Measurements from ENCODE around the gene STRBP.

- no peak for TF ChIP-seq CTCF (IDR thresholded peaks at IDR 0.05 in 2 of 3, conservative IDR thresholded peaks at IDR 0.05 in 1 of 3; ENCODE audit: insufficient read depth in 2 of 3, low read depth in 1 of 3, low read length in 3 of 3)
- TF ChIP-seq CREB1 (IDR thresholded peaks at IDR 0.05): no peak
- no peak for TF ChIP-seq CREB1 (CRISPR knock-in tag; IDR thresholded peaks at IDR 0.05)
- TF ChIP-seq ATF3 (IDR thresholded peaks at IDR 0.05): no peak
- no peak for TF ChIP-seq ATF3 (CRISPR knock-in tag; conservative IDR thresholded peaks at IDR 0.05)
- TF ChIP-seq ERF (CRISPR knock-in tag; IDR thresholded peaks at IDR 0.05): no peak
- TF ChIP-seq BMI1 (IDR thresholded peaks at IDR 0.05; ENCODE audit: low read length): no peak
- no peak for TF ChIP-seq EZH2 (IDR thresholded peaks at IDR 0.05; ENCODE audit: borderline replicate concordance, low read depth, low read length)
- no peak for TF ChIP-seq MXI1 (IDR thresholded peaks at IDR 0.05; ENCODE audit: low read depth, low read length)
- TF ChIP-seq UBTF (IDR thresholded peaks at IDR 0.05; ENCODE audit: borderline replicate concordance in 1 of 2, low read depth in 2 of 2, low read length in 2 of 2): no peak
Observed at GRCh38 chr9:123310551-123311249, 42.3 kb upstream of the STRBP start.

All from K562 (cell line).